SK-N-MC (cell line): ENCODE measurements around the gene CRIM1.
A peak's percentile ranks its signal among the peaks of the same experiment; 100 is the strongest.

Source experiments
- DNase-seq: peaks from one replicate; pipeline ENCODE4 v3.0.0-alpha.2; 2011; ENCODE audit warnings: low read depth, low spot score
- H3K27ac ChIP-seq: fragments of 200-600 bp; sonication (generic); 2 replicates; pipeline ENCODE4 v1.5.1; 2016; ENCODE audit warnings: mixed run types
- H3K36me3 ChIP-seq: fragments of 200-600 bp; sonication (generic); 2 replicates; pipeline ENCODE4 v1.6.1; 2017; ENCODE audit warnings: antibody characterized with exemption, low read length, mixed read lengths; ENCODE audit not compliant: insufficient read depth
- H3K4me3 ChIP-seq: fragments of 200-600 bp; sonication (generic); 2 replicates; pipeline ENCODE4 v1.5.1; 2016
- H3K9ac ChIP-seq: fragments of 200-600 bp; sonication (generic); 2 replicates; pipeline ENCODE4 v1.8.0; 2017; ENCODE audit warnings: mixed run types, mixed read lengths; ENCODE audit not compliant: insufficient read length
- H3K9me3 ChIP-seq: fragments of 200-600 bp; sonication (generic); 2 replicates; pipeline ENCODE4 v1.6.1; 2017; ENCODE audit warnings: low read depth, mild to moderate bottlenecking, antibody characterized with exemption, low read length, moderate library complexity, mixed read lengths
- EZH2 ChIP-seq: fragments of 200-600 bp; sonication (generic); IDR thresholded peaks from one replicate; pipeline ENCODE4 v1.6.1; 2017; ENCODE audit warnings: antibody characterized with exemption
- FOXP2 ChIP-seq: optimal IDR thresholded peaks from 2 replicates; pipeline ENCODE3; 2011; ENCODE audit warnings: mild to moderate bottlenecking, moderate library complexity; ENCODE audit not compliant: insufficient read depth; ENCODE audit errors: extremely low read length, control extremely low read depth
- POLR2AphosphoS5 ChIP-seq: IDR thresholded peaks from 2 replicates; pipeline ENCODE4 v1.6.1; 2012; ENCODE audit warnings: mild to moderate bottlenecking, low read depth, low read length, borderline replicate concordance

CRIM1 gene

DNA sequence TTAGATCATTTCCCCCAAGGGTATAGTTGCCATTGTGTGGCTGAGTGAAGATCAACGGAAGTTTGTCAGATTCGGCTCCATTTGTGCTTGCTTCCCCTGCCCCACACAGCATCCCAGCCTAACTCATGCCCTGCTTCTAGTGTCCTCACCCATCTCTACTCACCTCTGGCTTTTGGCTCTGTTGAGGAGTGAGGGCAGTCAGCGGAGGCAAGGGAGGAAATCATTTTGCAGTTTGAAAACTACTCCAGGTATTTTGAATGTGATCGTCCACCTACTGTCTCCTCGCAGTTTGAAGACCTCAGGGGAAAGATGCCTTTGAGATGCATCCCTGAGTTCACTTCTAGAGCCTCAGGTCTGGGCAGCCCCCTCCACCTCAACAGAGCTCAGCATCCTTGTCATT, 126.1 kb downstream of the CRIM1 start:
- H3K4me3 ChIP-seq = no peak overlapping the region
- TF ChIP-seq EZH2 (no peak), POLR2AphosphoS5 (no peak), FOXP2 (no peak)
- no peak overlapping the region for H3K27ac ChIP-seq
- H3K9ac ChIP-seq = no peak overlapping the region
- H3K9me3 ChIP-seq = 0 out of 2 replicates have a peak, but pooled peaks cover 2% of the 10 kb centered on the region
- no peak for DNase-seq
- peaks cover 57% of the 10 kb centered on the region for H3K36me3 ChIP-seq

DNA sequence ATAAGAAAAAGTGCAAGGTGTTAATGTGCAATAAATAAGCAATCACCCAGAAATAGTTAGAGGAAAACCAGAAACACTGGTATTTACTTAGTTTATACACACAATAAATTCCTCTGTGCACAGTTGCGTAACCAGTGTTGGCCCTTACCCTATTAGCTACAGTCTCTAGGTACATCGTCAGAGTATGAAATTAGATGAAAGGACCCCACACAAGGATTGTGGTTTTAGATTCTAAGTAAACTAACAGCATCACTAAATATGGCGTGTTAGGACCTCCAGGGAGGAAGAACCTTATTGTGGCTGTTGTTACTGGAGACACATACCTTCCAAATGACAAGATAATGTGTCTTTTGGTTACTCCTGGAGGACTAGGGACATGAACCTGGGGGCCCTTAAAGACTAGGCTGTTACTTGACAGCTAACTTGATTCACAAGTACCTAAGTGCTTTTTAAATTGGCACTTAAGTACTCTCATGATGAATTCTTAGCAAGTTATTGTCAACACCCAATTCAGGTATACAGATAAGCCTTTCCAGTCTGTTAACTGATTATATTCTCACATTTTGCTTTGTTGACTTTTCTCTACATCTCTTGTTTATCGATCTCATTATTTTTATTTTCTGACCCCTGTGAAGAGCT, 127.1 kb downstream of the CRIM1 start:
- H3K27ac ChIP-seq = no peak overlapping the region
- no peak for DNase-seq
- TF ChIP-seq EZH2 (no peak), POLR2AphosphoS5 (no peak), FOXP2 (no peak)
- no peak overlapping the region for H3K9ac ChIP-seq
- H3K9me3 ChIP-seq = no peaks in the 10 kb centered on the region
- peaks cover 47% of the 10 kb centered on the region for H3K36me3 ChIP-seq
- H3K4me3 ChIP-seq = no peak overlapping the region

DNA sequence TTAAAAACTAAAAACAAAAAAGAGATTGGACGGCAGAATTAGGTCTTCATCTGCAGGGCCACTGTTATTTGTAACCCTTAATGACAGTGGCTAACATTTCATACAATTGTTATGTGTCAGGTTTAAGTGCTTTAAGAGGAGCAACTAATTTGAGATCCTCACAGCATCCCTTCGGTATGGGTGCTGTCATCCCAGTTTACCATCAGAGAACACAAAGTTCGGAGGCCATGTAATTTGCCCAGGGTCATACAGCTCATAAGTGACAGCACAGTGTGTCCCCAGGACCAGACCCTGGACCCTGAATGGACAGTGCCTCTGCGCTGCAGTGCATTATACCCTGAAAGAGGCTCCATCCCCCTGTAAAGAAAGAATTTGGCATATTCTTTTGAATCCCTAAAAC, 127.7 kb downstream of the CRIM1 start:
- TF ChIP-seq FOXP2 = no peak
- no peak for TF ChIP-seq POLR2AphosphoS5
- TF ChIP-seq EZH2 = no peak
- H3K4me3 ChIP-seq = no peak overlapping the region
- H3K27ac ChIP-seq = no peak overlapping the region
- no peaks in the 10 kb centered on the region for H3K9me3 ChIP-seq
- H3K9ac ChIP-seq = no peak overlapping the region
- peaks cover 45% of the 10 kb centered on the region for H3K36me3 ChIP-seq
- no peak for DNase-seq

DNA sequence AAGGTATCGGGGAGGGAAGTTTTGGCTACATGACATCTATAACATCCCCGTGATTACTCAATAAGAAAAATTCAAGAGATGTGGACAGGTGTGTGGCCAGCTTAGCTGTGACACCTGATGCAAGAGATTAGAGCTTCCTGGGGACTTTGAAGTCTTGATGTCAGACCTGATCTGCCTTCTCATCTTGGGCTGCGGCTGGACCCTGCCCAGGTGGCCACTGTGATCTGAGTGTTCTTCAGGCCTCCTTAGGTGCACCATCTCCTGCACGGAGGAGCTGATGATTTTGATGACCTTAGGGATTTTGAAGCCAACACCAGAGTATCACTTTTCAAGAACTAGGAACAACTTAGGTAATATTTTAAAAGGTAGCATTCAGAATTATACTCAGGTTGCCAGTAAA, 128.9 kb downstream of the CRIM1 start:
- no peak for DNase-seq
- Histone ChIP-seq H3K27ac (no peak overlapping the region), H3K9me3 (no peaks in the 10 kb centered on the region), H3K4me3 (no peak overlapping the region), H3K9ac (no peak overlapping the region), H3K36me3 (peaks cover 34% of the 10 kb centered on the region)
- TF ChIP-seq FOXP2 = no peak
- no peak for TF ChIP-seq EZH2
- TF ChIP-seq POLR2AphosphoS5 = no peak

DNA sequence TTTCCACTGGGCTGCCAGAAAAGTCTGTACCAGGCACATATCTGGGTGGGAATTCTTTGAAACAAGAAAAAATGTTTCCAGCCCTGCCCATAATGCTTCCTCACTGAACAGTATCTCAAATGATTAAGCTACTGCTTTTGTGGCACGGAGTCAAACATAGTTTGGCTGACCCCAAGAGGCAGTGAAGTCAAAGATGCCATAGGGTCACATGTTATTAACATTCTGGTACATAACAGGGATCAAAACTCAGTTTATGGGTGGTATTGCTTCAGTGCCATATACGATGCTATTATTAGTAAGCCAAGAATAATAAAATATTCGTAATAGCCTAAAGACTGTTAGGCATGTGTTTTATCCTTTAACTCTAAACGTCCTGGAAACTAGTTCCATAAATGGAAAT, 129.9 kb downstream of the CRIM1 start:
- DNase-seq = no peak
- H3K9me3 ChIP-seq = no peaks in the 10 kb centered on the region
- no peak overlapping the region for H3K9ac ChIP-seq
- TF ChIP-seq POLR2AphosphoS5 (no peak), EZH2 (no peak), FOXP2 (no peak)
- no peak overlapping the region for H3K4me3 ChIP-seq
- no peak overlapping the region for H3K27ac ChIP-seq
- H3K36me3 ChIP-seq = peaks cover 24% of the 10 kb centered on the region; the same call in 1 of the 2 replicates

DNA sequence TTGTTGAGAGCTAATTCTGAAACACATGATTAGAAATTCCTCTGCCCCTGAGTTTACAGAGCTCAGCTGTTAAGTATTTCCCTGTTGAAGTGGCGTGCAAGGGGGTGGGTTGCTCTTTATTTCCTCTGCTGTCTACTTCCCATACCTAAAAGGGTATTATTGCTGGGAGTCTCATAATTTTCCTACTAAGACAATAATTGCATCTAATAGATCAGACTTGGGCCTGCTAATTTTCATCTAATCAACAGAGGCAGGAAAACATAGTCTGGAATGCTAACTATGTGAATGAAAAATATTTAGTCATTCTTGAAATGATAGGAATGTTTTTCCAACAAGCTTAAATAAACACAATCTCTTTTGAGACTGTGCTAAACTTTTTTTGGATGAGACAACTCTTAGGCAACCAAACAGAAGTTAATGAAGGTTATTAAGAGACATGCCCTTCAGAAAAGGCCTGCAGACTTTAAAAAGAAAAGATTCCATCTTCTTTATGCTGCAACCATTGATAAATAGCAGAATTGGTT, 131.0 kb downstream of the CRIM1 start:
- Histone ChIP-seq H3K4me3 (no peak overlapping the region), H3K9ac (no peak overlapping the region), H3K9me3 (no peaks in the 10 kb centered on the region), H3K36me3 (peaks cover 13% of the 10 kb centered on the region; the same call in 1 of the 2 replicates), H3K27ac (peak overlapping the region; percentile 67)
- no peak for DNase-seq
- TF ChIP-seq FOXP2 = no peak
- no peak for TF ChIP-seq EZH2
- no peak for TF ChIP-seq POLR2AphosphoS5

DNA sequence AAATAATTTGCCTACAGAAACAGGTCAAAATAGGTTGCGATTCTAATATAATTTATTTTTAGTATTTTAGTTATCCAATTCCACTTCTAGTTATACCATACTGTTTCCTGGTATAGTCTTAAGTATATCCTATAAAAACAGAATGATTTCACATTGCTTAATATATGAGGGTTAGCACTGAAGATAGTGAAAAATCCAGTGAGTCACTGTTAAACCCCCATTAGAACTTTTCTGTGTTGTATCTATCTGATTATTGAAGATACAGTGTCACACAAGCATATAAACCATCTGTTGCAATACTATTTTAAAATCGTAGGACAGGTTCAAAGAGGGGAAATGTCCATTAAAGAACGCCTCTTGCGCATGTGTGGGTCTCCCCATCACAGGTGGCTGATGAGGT, 132.4 kb downstream of the CRIM1 start:
- no peak for DNase-seq
- Histone ChIP-seq H3K4me3 (no peak overlapping the region), H3K9me3 (no peaks in the 10 kb centered on the region), H3K27ac (no peak overlapping the region), H3K36me3 (peaks cover 10% of the 10 kb centered on the region; the same call in 1 of the 2 replicates), H3K9ac (no peak overlapping the region)
- TF ChIP-seq POLR2AphosphoS5 = no peak
- TF ChIP-seq FOXP2 = no peak
- no peak for TF ChIP-seq EZH2

DNA sequence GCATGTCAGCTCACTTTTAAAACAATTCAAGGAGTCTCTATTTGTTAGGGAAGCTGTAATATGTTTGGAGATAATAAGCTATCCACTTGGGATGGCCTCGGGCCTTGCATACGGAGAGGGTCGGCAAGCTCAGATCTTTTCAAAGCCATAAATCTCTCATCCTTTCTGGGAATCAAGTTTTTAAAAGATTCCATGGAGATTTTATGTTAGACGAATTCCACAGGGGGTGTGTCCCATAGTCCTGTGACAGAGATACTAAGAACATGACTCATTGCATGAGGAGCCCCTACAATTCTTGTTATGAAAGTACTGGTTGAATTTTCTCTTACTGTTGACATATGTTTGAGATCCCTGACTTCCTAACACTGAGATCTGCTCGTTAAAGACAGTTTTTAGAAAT, 133.7 kb downstream of the CRIM1 start:
- Histone ChIP-seq H3K27ac (no peak overlapping the region), H3K9ac (no peak overlapping the region), H3K4me3 (no peak overlapping the region), H3K36me3 (peaks cover 8% of the 10 kb centered on the region; the same call in 1 of the 2 replicates), H3K9me3 (no peaks in the 10 kb centered on the region)
- DNase-seq = no peak
- TF ChIP-seq EZH2 = no peak
- no peak for TF ChIP-seq POLR2AphosphoS5
- TF ChIP-seq FOXP2 = no peak

DNA sequence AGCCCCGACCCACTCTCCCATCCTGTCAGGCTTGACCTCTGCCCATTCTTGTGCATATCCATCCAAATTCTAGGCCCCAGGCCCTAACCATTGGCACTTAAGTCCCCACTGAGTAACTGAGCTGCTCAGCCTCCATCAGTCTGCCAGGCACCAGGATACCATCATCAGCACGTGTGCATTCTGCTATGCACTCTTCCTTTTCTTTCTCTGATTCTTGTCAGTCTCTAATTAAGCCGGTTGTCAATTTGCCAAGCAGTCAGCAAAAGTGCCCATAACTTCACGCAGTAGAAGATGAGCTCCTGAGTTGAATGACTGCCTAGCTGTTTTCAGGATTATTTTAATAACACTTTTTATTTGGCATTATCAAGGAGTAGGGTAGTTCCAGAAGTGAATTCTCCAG, 135.2 kb downstream of the CRIM1 start:
- Histone ChIP-seq H3K9ac (no peak overlapping the region), H3K36me3 (no peaks in the 10 kb centered on the region), H3K4me3 (no peak overlapping the region), H3K27ac (no peak overlapping the region), H3K9me3 (no peaks in the 10 kb centered on the region)
- TF ChIP-seq POLR2AphosphoS5 (no peak), FOXP2 (no peak), EZH2 (no peak)
- no peak for DNase-seq
